Neural cell (in vitro differentiated cells): ENCODE measurements around the gene SPEG. TPM values are rescaled to one million over a fixed set of nuclear protein-coding genes. Genes with fewer than 3 reads are reported as not detected.

Experiments
- H2AFZ ChIP-seq: fragments of 200-600, 300-800 bp; sonication (generic), shearing (Covaris generic); 2 replicates; pipeline ENCODE4 v1.6.0; 2014; ENCODE audit warnings: low read depth, mild to moderate bottlenecking, antibody characterized with exemption, low read length, moderate library complexity
- H3F3A ChIP-seq: fragments of 200-600 bp; shearing (Covaris generic); 2 replicates; pipeline ENCODE4 v1.6.1; 2016; ENCODE audit warnings: mild to moderate bottlenecking, moderate library complexity, mixed read lengths, antibody characterized with exemption, low read length; ENCODE audit not compliant: insufficient read depth, poor library complexity, severe bottlenecking
- H3K27ac ChIP-seq: fragments of 200-600, 300-800 bp; sonication (generic), shearing (Covaris generic); 2 replicates; pipeline ENCODE4 v1.5.1; 2014; ENCODE audit warnings: mild to moderate bottlenecking, low read length, moderate library complexity
- H3K27me3 ChIP-seq: fragments of 300-800, 200-600 bp; sonication (generic), shearing (Covaris generic); 2 replicates; pipeline ENCODE4 v1.6.0; 2014; ENCODE audit warnings: mild to moderate bottlenecking, low read depth, low read length, moderate library complexity; ENCODE audit not compliant: insufficient read depth
- H3K36me3 ChIP-seq: fragments of 300-800, 200-600 bp; sonication (generic), shearing (Covaris generic); 2 replicates; pipeline ENCODE4 v1.5.1; 2014; ENCODE audit warnings: mild to moderate bottlenecking, antibody characterized with exemption, low read length, moderate library complexity; ENCODE audit not compliant: insufficient read depth
- H3K4me2 ChIP-seq: fragments of 300-800, 200-600 bp; sonication (generic), shearing (Covaris generic); 2 replicates; pipeline ENCODE4 v1.6.0; 2014; ENCODE audit warnings: mild to moderate bottlenecking, low read length
- H3K4me3 ChIP-seq: fragments of 300-800, 200-600 bp; sonication (generic), shearing (Covaris generic); 2 replicates; pipeline ENCODE4 v1.5.1; 2014; ENCODE audit warnings: mild to moderate bottlenecking, low read length, moderate library complexity
- H3K79me2 ChIP-seq: fragments of 200-600 bp; shearing (Covaris generic); replicated peaks from 2 replicates; pipeline ENCODE4 v1.6.0; 2014; ENCODE audit warnings: mild to moderate bottlenecking, low read length, moderate library complexity; ENCODE audit not compliant: insufficient read depth
- H3K9ac ChIP-seq: fragments of 300-800, 200-600 bp; sonication (generic), shearing (Covaris generic); 2 replicates; pipeline ENCODE4 v1.6.1; 2016; ENCODE audit warnings: mild to moderate bottlenecking, low read length, mixed read lengths
- H3K9me2 ChIP-seq: fragments of 200-600 bp; shearing (Covaris generic); 2 replicates; pipeline ENCODE4 v1.6.1; 2016; ENCODE audit warnings: mild to moderate bottlenecking, low read length, mixed read lengths; ENCODE audit not compliant: insufficient read depth
- H3K9me3 ChIP-seq: fragments of 200-600, 300-800 bp; sonication (generic), shearing (Covaris generic); 2 replicates; pipeline ENCODE4 v1.6.1; 2016; ENCODE audit warnings: mild to moderate bottlenecking, mixed run types, low read length, moderate library complexity, mixed read lengths
- H4K20me1 ChIP-seq: fragments of 200-600 bp; shearing (Covaris generic); 2 replicates; pipeline ENCODE4 v1.6.1; 2016; ENCODE audit warnings: mild to moderate bottlenecking, mixed run types; ENCODE audit not compliant: insufficient read depth
- EP300 ChIP-seq: fragments of 450-650 bp; conservative IDR thresholded peaks from 2 replicates; pipeline ENCODE4 v1.6.1; 2014; ENCODE audit warnings: antibody characterized with exemption, mild to moderate bottlenecking, moderate library complexity; ENCODE audit not compliant: poor library complexity, severe bottlenecking
- EZH2 ChIP-seq: fragments of 200-600, 300-800 bp; shearing (Covaris generic), sonication (generic); IDR thresholded peaks from 2 replicates; pipeline ENCODE4 v1.6.1; 2014; ENCODE audit warnings: antibody characterized with exemption, low read length, borderline replicate concordance, mild to moderate bottlenecking; ENCODE audit not compliant: insufficient read depth, poor library complexity, severe bottlenecking
- MXI1 ChIP-seq: fragments of 450-650 bp; conservative IDR thresholded peaks from 2 replicates; pipeline ENCODE4 v1.6.1; 2014; ENCODE audit warnings: antibody characterized with exemption, mild to moderate bottlenecking; ENCODE audit not compliant: poor library complexity, severe bottlenecking
- POLR2AphosphoS5 ChIP-seq: IDR thresholded peaks from 2 replicates; pipeline ENCODE4 v1.6.1; 2012
- RAD21 ChIP-seq: fragments of 450-650 bp; conservative IDR thresholded peaks from 2 replicates; pipeline ENCODE4 v1.6.1; 2014; ENCODE audit warnings: antibody characterized with exemption, mild to moderate bottlenecking, moderate library complexity
- SMC3 ChIP-seq: fragments of 450-650 bp; conservative IDR thresholded peaks from 2 replicates; pipeline ENCODE4 v1.6.1; 2014; ENCODE audit warnings: antibody characterized with exemption, mild to moderate bottlenecking, moderate library complexity; ENCODE audit not compliant: poor library complexity
- TAF1 ChIP-seq: IDR thresholded peaks from 2 replicates; pipeline ENCODE4 v1.6.1; 2012; ENCODE audit warnings: low read depth
- polyA plus RNA-seq: library from polyadenylated mRNA; depleted of rRNA; stranded (reverse); fragments of >200 nt; gene quantifications from 2 replicates; pipeline ENCODE4 v1.2.3, GENCODE V29; 2014
- TF ChIP-seq, protein P1 (sequence below): fragments of 450-650 bp; IDR thresholded peaks from 2 replicates; pipeline ENCODE4 v1.5.1; 2014; ENCODE audit warnings: antibody characterized with exemption, mild to moderate bottlenecking, moderate library complexity; ENCODE audit not compliant: poor library complexity, severe bottlenecking
- TF ChIP-seq, protein P2 (sequence below): IDR thresholded peaks from 2 replicates; pipeline ENCODE4 v1.6.1; 2012; ENCODE audit warnings: borderline replicate concordance

SPEG gene
- polyA plus RNA-seq, 1 donor from 2014 or later = 58.3 TPM

DNA sequence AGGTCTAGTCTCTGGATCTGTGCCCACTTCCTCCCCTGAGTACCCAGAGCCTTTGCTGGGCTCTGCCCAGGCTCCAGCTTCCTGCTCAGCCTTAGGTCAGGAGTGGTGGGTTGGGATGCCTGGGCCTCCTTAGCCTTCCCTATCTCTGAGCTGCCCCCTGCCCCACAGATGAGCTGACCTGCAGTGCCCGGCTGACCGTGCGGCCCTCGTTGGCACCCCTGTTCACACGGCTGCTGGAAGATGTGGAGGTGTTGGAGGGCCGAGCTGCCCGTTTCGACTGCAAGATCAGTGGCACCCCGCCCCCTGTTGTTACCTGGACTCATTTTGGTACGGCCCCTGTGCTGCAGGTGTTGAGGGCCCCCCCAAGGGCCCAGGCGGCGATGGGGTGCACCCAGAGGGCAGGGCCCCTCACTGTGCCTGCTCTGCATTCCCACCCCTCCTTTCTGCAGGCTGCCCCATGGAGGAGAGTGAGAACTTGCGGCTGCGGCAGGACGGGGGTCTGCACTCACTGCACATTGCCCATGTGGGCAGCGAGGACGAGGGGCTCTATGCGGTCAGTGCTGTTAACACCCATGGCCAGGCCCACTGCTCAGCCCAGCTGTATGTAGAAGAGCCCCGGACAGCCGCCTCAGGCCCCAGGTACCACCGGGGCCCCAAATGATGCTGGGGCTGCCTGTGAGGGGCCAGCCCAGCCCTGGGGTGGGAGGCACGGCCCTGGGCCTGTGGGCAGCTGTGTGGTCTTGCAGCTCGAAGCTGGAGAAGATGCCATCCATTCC lies 34.0 kb downstream of the SPEG start:
- H3K4me2 ChIP-seq = no peak overlapping the region
- H3F3A ChIP-seq = no peaks in the 10 kb centered on the region

DNA sequence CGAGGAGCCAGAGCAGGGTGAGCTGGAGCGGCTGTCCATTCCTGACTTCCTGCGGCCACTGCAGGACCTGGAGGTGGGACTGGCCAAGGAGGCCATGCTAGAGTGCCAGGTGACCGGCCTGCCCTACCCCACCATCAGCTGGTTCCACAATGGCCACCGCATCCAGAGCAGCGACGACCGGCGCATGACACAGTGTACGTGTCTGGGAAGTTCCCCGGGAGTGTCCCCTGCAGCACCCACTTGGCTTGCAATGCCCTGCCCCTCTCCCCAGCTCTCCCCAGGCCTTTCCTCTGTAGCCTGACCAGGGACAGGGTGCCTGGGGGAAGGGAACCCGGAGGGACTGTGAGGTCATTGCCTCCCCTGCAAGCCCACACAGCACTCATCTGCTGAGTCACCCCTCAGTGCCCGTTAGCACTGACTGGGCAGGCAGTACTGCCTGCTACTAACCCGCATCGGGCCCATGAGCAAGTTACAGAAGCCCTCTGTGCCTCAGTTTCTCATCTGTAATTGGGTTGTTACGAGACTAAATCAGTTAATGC lies 34.6 kb downstream of the SPEG start:
- Histone ChIP-seq H3K9me3 (no peaks in the 10 kb centered on the region), H3K27me3 (no peaks in the 10 kb centered on the region), H3K4me3 (no peak overlapping the region), H4K20me1 (no peaks in the 10 kb centered on the region), H3K9me2 (no peaks in the 10 kb centered on the region), H2AFZ (no peak overlapping the region), H3K27ac (no peak overlapping the region), H3K9ac (no peak overlapping the region), H3F3A (no peaks in the 10 kb centered on the region), H3K79me2 (no peaks in the 10 kb centered on the region), H3K36me3 (no peaks in the 10 kb centered on the region), H3K4me2 (no peak overlapping the region)
- TF ChIP-seq SMC3 (no peak), EP300 (no peak), EZH2 (no peak), POLR2AphosphoS5 (no peak), MXI1 (no peak), TAF1 (no peak), RAD21 (no peak)
- TF ChIP-seq, protein P1, sequence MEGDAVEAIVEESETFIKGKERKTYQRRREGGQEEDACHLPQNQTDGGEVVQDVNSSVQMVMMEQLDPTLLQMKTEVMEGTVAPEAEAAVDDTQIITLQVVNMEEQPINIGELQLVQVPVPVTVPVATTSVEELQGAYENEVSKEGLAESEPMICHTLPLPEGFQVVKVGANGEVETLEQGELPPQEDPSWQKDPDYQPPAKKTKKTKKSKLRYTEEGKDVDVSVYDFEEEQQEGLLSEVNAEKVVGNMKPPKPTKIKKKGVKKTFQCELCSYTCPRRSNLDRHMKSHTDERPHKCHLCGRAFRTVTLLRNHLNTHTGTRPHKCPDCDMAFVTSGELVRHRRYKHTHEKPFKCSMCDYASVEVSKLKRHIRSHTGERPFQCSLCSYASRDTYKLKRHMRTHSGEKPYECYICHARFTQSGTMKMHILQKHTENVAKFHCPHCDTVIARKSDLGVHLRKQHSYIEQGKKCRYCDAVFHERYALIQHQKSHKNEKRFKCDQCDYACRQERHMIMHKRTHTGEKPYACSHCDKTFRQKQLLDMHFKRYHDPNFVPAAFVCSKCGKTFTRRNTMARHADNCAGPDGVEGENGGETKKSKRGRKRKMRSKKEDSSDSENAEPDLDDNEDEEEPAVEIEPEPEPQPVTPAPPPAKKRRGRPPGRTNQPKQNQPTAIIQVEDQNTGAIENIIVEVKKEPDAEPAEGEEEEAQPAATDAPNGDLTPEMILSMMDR = no peak
- TF ChIP-seq, protein P2, sequence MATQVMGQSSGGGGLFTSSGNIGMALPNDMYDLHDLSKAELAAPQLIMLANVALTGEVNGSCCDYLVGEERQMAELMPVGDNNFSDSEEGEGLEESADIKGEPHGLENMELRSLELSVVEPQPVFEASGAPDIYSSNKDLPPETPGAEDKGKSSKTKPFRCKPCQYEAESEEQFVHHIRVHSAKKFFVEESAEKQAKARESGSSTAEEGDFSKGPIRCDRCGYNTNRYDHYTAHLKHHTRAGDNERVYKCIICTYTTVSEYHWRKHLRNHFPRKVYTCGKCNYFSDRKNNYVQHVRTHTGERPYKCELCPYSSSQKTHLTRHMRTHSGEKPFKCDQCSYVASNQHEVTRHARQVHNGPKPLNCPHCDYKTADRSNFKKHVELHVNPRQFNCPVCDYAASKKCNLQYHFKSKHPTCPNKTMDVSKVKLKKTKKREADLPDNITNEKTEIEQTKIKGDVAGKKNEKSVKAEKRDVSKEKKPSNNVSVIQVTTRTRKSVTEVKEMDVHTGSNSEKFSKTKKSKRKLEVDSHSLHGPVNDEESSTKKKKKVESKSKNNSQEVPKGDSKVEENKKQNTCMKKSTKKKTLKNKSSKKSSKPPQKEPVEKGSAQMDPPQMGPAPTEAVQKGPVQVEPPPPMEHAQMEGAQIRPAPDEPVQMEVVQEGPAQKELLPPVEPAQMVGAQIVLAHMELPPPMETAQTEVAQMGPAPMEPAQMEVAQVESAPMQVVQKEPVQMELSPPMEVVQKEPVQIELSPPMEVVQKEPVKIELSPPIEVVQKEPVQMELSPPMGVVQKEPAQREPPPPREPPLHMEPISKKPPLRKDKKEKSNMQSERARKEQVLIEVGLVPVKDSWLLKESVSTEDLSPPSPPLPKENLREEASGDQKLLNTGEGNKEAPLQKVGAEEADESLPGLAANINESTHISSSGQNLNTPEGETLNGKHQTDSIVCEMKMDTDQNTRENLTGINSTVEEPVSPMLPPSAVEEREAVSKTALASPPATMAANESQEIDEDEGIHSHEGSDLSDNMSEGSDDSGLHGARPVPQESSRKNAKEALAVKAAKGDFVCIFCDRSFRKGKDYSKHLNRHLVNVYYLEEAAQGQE = no peak

More for the DNA sequence above, 34.0 kb downstream of the SPEG start:
- H3K36me3 ChIP-seq = no peaks in the 10 kb centered on the region
- no peaks in the 10 kb centered on the region for H3K9me3 ChIP-seq
- H3K9ac ChIP-seq = no peak overlapping the region
- H3K4me3 ChIP-seq = no peak overlapping the region
- H3K27me3 ChIP-seq = no peaks in the 10 kb centered on the region
- no peak overlapping the region for H3K27ac ChIP-seq
- H4K20me1 ChIP-seq = no peaks in the 10 kb centered on the region
- H2AFZ ChIP-seq = no peak overlapping the region
- H3K79me2 ChIP-seq = no peaks in the 10 kb centered on the region
- TF ChIP-seq, protein P1 = no peak
- TF ChIP-seq MXI1 (no peak), EZH2 (no peak), RAD21 (no peak), EP300 (no peak), SMC3 (no peak), POLR2AphosphoS5 (no peak), TAF1 (no peak)
- H3K9me2 ChIP-seq = no peaks in the 10 kb centered on the region
